ENCODE data around the gene ADNP. TPM values are rescaled to one million over a fixed set of nuclear protein-coding genes. Genes with fewer than 3 reads are reported as not detected.

The ADNP gene
- total and polyA plus RNA-seq, 2 of the 4 experiments (the other 2 are of a cell fraction), result 23.3 to 24.8 TPM

- CTCF ChIA-PET, result interaction anchor here (1.0 to 1.2 kb wide), 3 partner anchors 25 to 139 kb away, joined by 3 to 4 read pairs (median 3); partner anchors contain the start of genes BCAS4, DPM1 and MOCS3
- no peak overlapping the region for H2AFZ ChIP-seq (replicated peaks; ENCODE audit: low read length, poor library complexity)
- H3K4me2 ChIP-seq (ENCODE audit: low read depth, low read length), result peak overlapping the region; percentile 10; the same call in 1 of the 2 replicates
- H3K4ac ChIP-seq (ENCODE audit: low read depth, low read length), result peak overlapping the region; percentile 31; the same call in 1 of the 2 replicates
- TF ChIP-seq MAFK (IDR thresholded peaks at IDR 0.05; ENCODE audit: low read depth, low read length) (no peak), CHD1 (IDR thresholded peaks at IDR 0.05; ENCODE audit: low read depth, low read length) (no peak), MAZ (IDR thresholded peaks at IDR 0.05; ENCODE audit: borderline replicate concordance, low read depth, low read length) (no peak), USF2 (IDR thresholded peaks at IDR 0.05; ENCODE audit: low read depth, low read length) (no peak), POLR2A (IDR thresholded peaks at IDR 0.05; ENCODE audit: low read depth, low read length) (no peak), NFE2L2 (IDR thresholded peaks at IDR 0.05; ENCODE audit: low read depth, low read length) (no peak), RFX5 (IDR thresholded peaks at IDR 0.05; ENCODE audit: low read depth, low read length) (no peak), FOS (IDR thresholded peaks at IDR 0.05; ENCODE audit: low read depth, low read length) (no peak), CEBPB (IDR thresholded peaks at IDR 0.05; ENCODE audit: low read depth, low read length) (no peak), RCOR1 (IDR thresholded peaks at IDR 0.05; ENCODE audit: insufficient replicate concordance, low read length) (no peak), SMC3 (IDR thresholded peaks at IDR 0.05; ENCODE audit: low read depth, low read length) (no peak), BHLHE40 (IDR thresholded peaks at IDR 0.05; ENCODE audit: low read depth, low read length) (no peak), MXI1 (IDR thresholded peaks at IDR 0.05; ENCODE audit: borderline replicate concordance, low read depth, low read length) (no peak), RAD21 (IDR thresholded peaks at IDR 0.05; ENCODE audit: low read length) (no peak), CTCF (conservative IDR thresholded peaks at IDR 0.05; ENCODE audit: low read depth, low read length) (no peak)
- intact Hi-C loops (cut with micrococcal nuclease) (loop anchor here (1.0 kb wide), 1 partner anchor 139 kb away; no protein-coding TSS in a partner anchor), in situ Hi-C loops (cut with MboI; ENCODE audit: low sequenced_read_pairs) (loop anchor here (5.0 kb wide), 1 partner anchor 121 kb away; no protein-coding TSS in a partner anchor), dilution Hi-C loops (cut with HindIII; ENCODE audit: low sequenced_read_pairs, unreplicated experiment) (no loop called here)
- no TSS peak for BruUV-seq (replicated peaks)
- no peaks in the 10 kb centered on the region for H3K9me3 ChIP-seq (ENCODE audit: control insufficient read depth, insufficient read depth, low read length)
- WGBS, 2 experiments (ENCODE audit: extremely low coverage in 2 of 2, insufficient read length in 1 of 2), result no CpG with 5 or more reads among the region's 1 CpG
- H3K14ac ChIP-seq (replicated peaks; ENCODE audit: low read depth, low read length), result peak overlapping the region; percentile 27; the same call in 1 of the 2 replicates
- peak overlapping the region; percentile 40; the same call in 1 of the 2 replicates for H4K91ac ChIP-seq (ENCODE audit: insufficient read depth, low read depth, low read length)
- DNase-seq (no peak), ATAC-seq (ENCODE audit: low read depth) (no peak)
- POLR2A ChIA-PET (ENCODE audit: unreplicated experiment), result interaction anchor here (0.6 to 0.7 kb wide), 2 partner anchors 24 kb away, joined by 3 read pairs; no protein-coding TSS in a partner anchor
- no peak overlapping the region for H4K5ac ChIP-seq (ENCODE audit: low read depth, low read length)
- H2BK15ac ChIP-seq (ENCODE audit: low read depth, low read length), result no peak overlapping the region
- H3K9me1 ChIP-seq (ENCODE audit: insufficient read depth, low read length), result peaks cover 6% of the 10 kb centered on the region
- H3K36me3 ChIP-seq (ENCODE audit: control insufficient read depth, insufficient read depth, low read length), result peaks cover 14% of the 10 kb centered on the region
- peak overlapping the region in 1 of 2 experiments; percentile 65; a peak in 1 of 4 replicates for H4K8ac ChIP-seq (ENCODE audit: low read depth in 2 of 2, low read length in 2 of 2)
- peak overlapping the region; percentile 75; the same call in 1 of the 2 replicates for H3K23ac ChIP-seq (ENCODE audit: low read depth, low read length)
- H3K18ac ChIP-seq (ENCODE audit: low read depth, low read length), result no peak overlapping the region; the same call in 1 of the 2 replicates
- no peak overlapping the region for H2AK9ac ChIP-seq (replicated peaks; ENCODE audit: low read depth, low read length, poor library complexity)
- no peaks in the 10 kb centered on the region for H3K27me3 ChIP-seq (ENCODE audit: control insufficient read depth, insufficient read depth, low read length)
- H3K56ac ChIP-seq (ENCODE audit: extremely low read depth, insufficient read depth, low read length), result peak overlapping the region; percentile 78; the same call in 1 of the 2 replicates
- H3K79me1 ChIP-seq (ENCODE audit: low read depth in 1 of 2, low read length in 2 of 2), result peaks cover 4 to 33% of the 10 kb centered on the region in 2 experiments
- peak overlapping the region; percentile 85 for H3K27ac ChIP-seq (ENCODE audit: insufficient read depth, low read length)
- H2AK5ac ChIP-seq (ENCODE audit: low read depth, low read length), result peak overlapping the region; percentile 21; the same call in 1 of the 2 replicates
- H3K9ac ChIP-seq (ENCODE audit: low read depth, low read length), result 0 out of 2 replicates have a peak overlapping the region, but pooled peaks have one; percentile 30
- H3K4me3 ChIP-seq (ENCODE audit: insufficient read depth, low read depth, low read length), result no peak overlapping the region
- H2BK20ac ChIP-seq (ENCODE audit: low read depth, low read length), result peak overlapping the region; percentile 62
- peaks cover 21% of the 10 kb centered on the region for H4K20me1 ChIP-seq (ENCODE audit: insufficient read depth, low read length)
- peaks cover 13% of the 10 kb centered on the region for H3K4me1 ChIP-seq (ENCODE audit: control insufficient read depth, insufficient read depth, low read length)
- peak overlapping the region; percentile 85 for H2BK5ac ChIP-seq (ENCODE audit: low read depth, low read length, poor library complexity, severe bottlenecking)
- peak overlapping the region; percentile 52; the same call in 1 of the 2 replicates for H2BK120ac ChIP-seq (ENCODE audit: low read depth, low read length)
Observed at GRCh38 chr20:50933589-50933988, 2.4 kb upstream of the ADNP start.

Measured in IMR-90 (cell line).